Osteoblast (primary cell): ENCODE results near the gene C15orf62. TPM values are rescaled to one million over a fixed set of nuclear protein-coding genes. Genes with fewer than 3 reads are reported as not detected.

Experiments used
- DNase-seq: peaks from one replicate; pipeline ENCODE4 v3.0.0; 2011; ENCODE audit warnings: low spot score, mixed read lengths; ENCODE audit not compliant: insufficient read length; ENCODE audit errors: missing footprints
- H2AFZ ChIP-seq: 2 replicates; pipeline ENCODE4 v1.6.0; 2011; ENCODE audit warnings: mild to moderate bottlenecking, low read length
- H3K27ac ChIP-seq: 2 replicates; pipeline ENCODE4 v1.5.1; 2011; ENCODE audit warnings: mild to moderate bottlenecking, low read depth, low read length, moderate library complexity
- H3K27me3 ChIP-seq: 2 replicates; pipeline ENCODE4 v1.6.0; 2012; ENCODE audit warnings: mild to moderate bottlenecking, control low read depth, inconsistent platforms, low read length, moderate library complexity; ENCODE audit not compliant: insufficient read depth
- H3K36me3 ChIP-seq: 2 replicates; pipeline ENCODE4 v1.5.1; 2011; ENCODE audit warnings: mild to moderate bottlenecking, low read length, control low read depth, moderate library complexity; ENCODE audit not compliant: insufficient read depth
- H3K4me1 ChIP-seq: 2 replicates; pipeline ENCODE4 v1.5.1; 2011; ENCODE audit warnings: mild to moderate bottlenecking, low read length, control low read depth, moderate library complexity; ENCODE audit not compliant: insufficient read depth
- H3K4me2 ChIP-seq: 2 replicates; pipeline ENCODE4 v1.6.0; 2011; ENCODE audit warnings: mild to moderate bottlenecking, low read length; ENCODE audit not compliant: insufficient read depth
- H3K4me3 ChIP-seq: fragments of 200-600 bp; sonication (generic); 3 replicates; pipeline ENCODE4 v1.5.1; 2012; ENCODE audit warnings: mild to moderate bottlenecking, low read length, inconsistent platforms; ENCODE audit not compliant: insufficient read depth
- H3K79me2 ChIP-seq: 2 replicates; pipeline ENCODE4 v1.6.0; 2012; ENCODE audit warnings: mild to moderate bottlenecking, low read length, control low read depth, inconsistent platforms; ENCODE audit not compliant: insufficient read depth
- H3K9me3 ChIP-seq: 2 replicates; pipeline ENCODE4 v1.5.1; 2011; ENCODE audit warnings: low read depth, low read length, control low read depth
- H4K20me1 ChIP-seq: 2 replicates; pipeline ENCODE4 v1.6.0; 2012; ENCODE audit warnings: mild to moderate bottlenecking, low read length, control low read depth; ENCODE audit not compliant: insufficient read depth
- total RNA-seq: library from RNA; depleted of rRNA; stranded (reverse); fragments of >200 nt; gene quantifications from 2 replicates; pipeline ENCODE4 v1.2.3, GENCODE V29; 2012
- TF ChIP-seq, protein P1 (sequence below): IDR thresholded peaks from 2 replicates; pipeline ENCODE4 v1.5.1; 2011; ENCODE audit warnings: mild to moderate bottlenecking, low read depth, low read length, moderate library complexity; ENCODE audit errors: extremely low read depth

C15orf62 gene
- total RNA-seq, 1 donor: under 0.01 TPM

GRCh38 chr15:40755812-40756208 lies 14.0 kb upstream of the C15orf62 start:
- Histone ChIP-seq H4K20me1 (no peaks in the 10 kb centered on the region), H3K27me3 (peaks cover 6% of the 10 kb centered on the region), H3K27ac (peak overlapping the region; percentile 79), H3K4me2 (peak overlapping the region; percentile 88), H3K4me3 (peak overlapping the region; percentile 93), H2AFZ (peak overlapping the region; percentile 93), H3K79me2 (peaks cover 38% of the 10 kb centered on the region), H3K36me3 (peaks cover 19% of the 10 kb centered on the region), H3K4me1 (peaks cover 6% of the 10 kb centered on the region), H3K9me3 (no peaks in the 10 kb centered on the region)
- DNase-seq: no peak
- TF ChIP-seq, protein P1, sequence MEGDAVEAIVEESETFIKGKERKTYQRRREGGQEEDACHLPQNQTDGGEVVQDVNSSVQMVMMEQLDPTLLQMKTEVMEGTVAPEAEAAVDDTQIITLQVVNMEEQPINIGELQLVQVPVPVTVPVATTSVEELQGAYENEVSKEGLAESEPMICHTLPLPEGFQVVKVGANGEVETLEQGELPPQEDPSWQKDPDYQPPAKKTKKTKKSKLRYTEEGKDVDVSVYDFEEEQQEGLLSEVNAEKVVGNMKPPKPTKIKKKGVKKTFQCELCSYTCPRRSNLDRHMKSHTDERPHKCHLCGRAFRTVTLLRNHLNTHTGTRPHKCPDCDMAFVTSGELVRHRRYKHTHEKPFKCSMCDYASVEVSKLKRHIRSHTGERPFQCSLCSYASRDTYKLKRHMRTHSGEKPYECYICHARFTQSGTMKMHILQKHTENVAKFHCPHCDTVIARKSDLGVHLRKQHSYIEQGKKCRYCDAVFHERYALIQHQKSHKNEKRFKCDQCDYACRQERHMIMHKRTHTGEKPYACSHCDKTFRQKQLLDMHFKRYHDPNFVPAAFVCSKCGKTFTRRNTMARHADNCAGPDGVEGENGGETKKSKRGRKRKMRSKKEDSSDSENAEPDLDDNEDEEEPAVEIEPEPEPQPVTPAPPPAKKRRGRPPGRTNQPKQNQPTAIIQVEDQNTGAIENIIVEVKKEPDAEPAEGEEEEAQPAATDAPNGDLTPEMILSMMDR: no peak

DNA sequence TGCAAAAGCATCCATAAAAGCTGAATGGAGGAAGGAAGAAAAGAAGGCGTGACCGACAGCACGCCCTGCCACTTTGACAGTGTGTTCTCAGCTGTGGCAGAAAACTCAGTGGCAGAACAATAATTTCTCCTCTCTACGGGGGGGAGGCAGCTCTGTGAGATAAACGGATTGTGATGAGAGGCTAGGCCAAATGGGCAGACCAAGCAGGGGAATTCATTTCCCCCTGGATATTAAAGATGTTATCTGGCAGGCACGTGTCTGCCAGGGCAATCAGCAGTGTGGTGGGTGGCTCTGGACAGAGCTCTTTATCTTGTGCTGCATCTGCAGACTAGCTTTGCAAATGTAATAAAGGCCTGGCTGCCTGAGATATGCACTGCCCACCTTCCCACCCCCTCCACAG lies 12.8 kb upstream of the C15orf62 start:
- TF ChIP-seq, protein P1: no peak
- Histone ChIP-seq H3K9me3 (no peaks in the 10 kb centered on the region), H3K27me3 (peaks cover 6% of the 10 kb centered on the region), H3K4me2 (no peak overlapping the region), H3K79me2 (peaks cover 29% of the 10 kb centered on the region), H3K4me3 (no peak overlapping the region), H4K20me1 (no peaks in the 10 kb centered on the region), H3K27ac (no peak overlapping the region), H2AFZ (no peak overlapping the region), H3K36me3 (peaks cover 9% of the 10 kb centered on the region), H3K4me1 (peaks cover 6% of the 10 kb centered on the region)
- DNase-seq: no peak

DNA sequence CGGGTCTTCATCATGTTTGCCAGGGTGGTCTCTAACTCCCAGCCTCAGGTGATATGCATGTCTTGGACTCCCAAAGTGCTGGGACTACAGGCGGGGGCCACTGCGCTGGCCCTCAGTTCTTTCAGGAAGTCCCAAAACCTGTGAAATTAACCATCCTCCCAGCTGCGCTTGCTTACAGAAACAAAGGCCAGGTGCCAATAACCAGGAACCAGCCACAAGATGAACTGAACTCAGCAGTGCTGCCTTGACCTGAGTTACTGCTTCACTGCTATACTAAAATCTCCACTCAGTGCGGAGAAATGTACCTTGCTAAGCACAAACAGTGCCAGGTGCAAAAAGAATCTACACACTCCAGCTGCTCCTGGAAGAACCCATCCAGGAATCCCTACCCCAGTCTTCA lies 9.8 kb upstream of the C15orf62 start:
- TF ChIP-seq, protein P1: no peak
- no peaks in the 10 kb centered on the region for H3K9me3 ChIP-seq
- H2AFZ ChIP-seq: no peak overlapping the region
- H3K27me3 ChIP-seq: peaks cover 6% of the 10 kb centered on the region
- no peaks in the 10 kb centered on the region for H4K20me1 ChIP-seq
- H3K27ac ChIP-seq: no peak overlapping the region
- H3K4me2 ChIP-seq: no peak overlapping the region
- DNase-seq: no peak
- no peaks in the 10 kb centered on the region for H3K36me3 ChIP-seq
- peaks cover 20% of the 10 kb centered on the region for H3K4me1 ChIP-seq
- H3K4me3 ChIP-seq: no peak overlapping the region
- peaks cover under 1% of the 10 kb centered on the region for H3K79me2 ChIP-seq

- TF ChIP-seq, protein P1: no peak
- no peak overlapping the region for H3K27ac ChIP-seq
- H2AFZ ChIP-seq: peak overlapping the region; percentile 83
- no peaks in the 10 kb centered on the region for H3K9me3 ChIP-seq
- H3K4me3 ChIP-seq: peak overlapping the region; percentile 73
- peak overlapping the region; percentile 93 for H3K4me2 ChIP-seq
- H3K27me3 ChIP-seq: peaks cover 6% of the 10 kb centered on the region
- peak; percentile 85 for DNase-seq
- H3K36me3 ChIP-seq: no peaks in the 10 kb centered on the region
- H3K4me1 ChIP-seq: peaks cover 43% of the 10 kb centered on the region
- H3K79me2 ChIP-seq: no peaks in the 10 kb centered on the region
- peaks cover 8% of the 10 kb centered on the region for H4K20me1 ChIP-seq
Observed at GRCh38 chr15:40762919-40763800, 6.6 kb upstream of the C15orf62 start.
